T-helper 1 cell treated with Interleukin-12 subunit alpha and Interleukin-12 subunit beta and Interleukin-4 antibody, amounts not matched to agents 30 μg/mL and 1 μg/mL, for 36 hours (primary cell): Measurements from ENCODE around the gene RPL18A.

Experiments used
- H3K27ac Mint-ChIP-seq: one replicate; pipeline ENCODE4 v1.8.0; 2021; ENCODE audit warnings: mild to moderate bottlenecking, mixed read lengths
- H3K27me3 Mint-ChIP-seq: one replicate; pipeline ENCODE4 v1.8.0; 2021; ENCODE audit warnings: low read depth, mixed read lengths
- H3K36me3 Mint-ChIP-seq: one replicate; pipeline ENCODE4 v1.8.0; 2021; ENCODE audit warnings: low read depth, mixed read lengths
- H3K4me1 Mint-ChIP-seq: one replicate; pipeline ENCODE4 v1.8.0; 2021; ENCODE audit warnings: low read depth, mixed read lengths
- H3K4me3 Mint-ChIP-seq: one replicate; pipeline ENCODE4 v1.8.0; 2021; ENCODE audit warnings: mild to moderate bottlenecking, moderate library complexity, mixed read lengths
- H3K9me3 Mint-ChIP-seq: one replicate; pipeline ENCODE4 v1.8.0; 2021; ENCODE audit warnings: mixed read lengths

Gene RPL18A

GRCh38 chr19:17859533-17860330 is at the start of gene RPL18A:
TSS of gene RPL18A (plus strand) at chr19:17859910. CDS start at chr19:17859957, 47 bp downstream.
- Mint-ChIP-seq H3K9me3 (no peaks in the 10 kb centered on the region), H3K36me3 (peaks cover 40% of the 10 kb centered on the region), H3K27me3 (no peaks in the 10 kb centered on the region), H3K4me1 (peaks cover 23% of the 10 kb centered on the region), H3K27ac (peak within 1 kb of the TSS; percentile 96), H3K4me3 (peak within 1 kb of the TSS; percentile 99)

- Mint-ChIP-seq H3K27me3 (peaks cover 9% of the 10 kb centered on the region), H3K4me1 (peaks cover 4% of the 10 kb centered on the region), H3K27ac (no peak overlapping the region), H3K36me3 (peaks cover under 1% of the 10 kb centered on the region), H3K9me3 (no peaks in the 10 kb centered on the region), H3K4me3 (no peak overlapping the region)
These were observed 48.6 kb upstream of the RPL18A start for GRCh38 chr19:17811103-17811502.

GRCh38 chr19:17811681-17812080 is 48.0 kb upstream of the RPL18A start:
- no peak overlapping the region for H3K4me3 Mint-ChIP-seq
- no peak overlapping the region for H3K27ac Mint-ChIP-seq
- H3K36me3 Mint-ChIP-seq = peaks cover 5% of the 10 kb centered on the region
- no peaks in the 10 kb centered on the region for H3K9me3 Mint-ChIP-seq
- peaks cover 9% of the 10 kb centered on the region for H3K27me3 Mint-ChIP-seq
- peaks cover 3% of the 10 kb centered on the region for H3K4me1 Mint-ChIP-seq

GRCh38 chr19:17812099-17812498 is 47.6 kb upstream of the RPL18A start:
- no peak overlapping the region for H3K27ac Mint-ChIP-seq
- peaks cover 3% of the 10 kb centered on the region for H3K4me1 Mint-ChIP-seq
- no peaks in the 10 kb centered on the region for H3K9me3 Mint-ChIP-seq
- peaks cover 9% of the 10 kb centered on the region for H3K27me3 Mint-ChIP-seq
- peaks cover 5% of the 10 kb centered on the region for H3K36me3 Mint-ChIP-seq
- no peak overlapping the region for H3K4me3 Mint-ChIP-seq

GRCh38 chr19:17817668-17818363 is 41.9 kb upstream of the RPL18A start:
- no peaks in the 10 kb centered on the region for H3K4me1 Mint-ChIP-seq
- no peak overlapping the region for H3K4me3 Mint-ChIP-seq
- H3K27me3 Mint-ChIP-seq = no peaks in the 10 kb centered on the region
- H3K9me3 Mint-ChIP-seq = no peaks in the 10 kb centered on the region
- H3K27ac Mint-ChIP-seq = no peak overlapping the region
- peaks cover 5% of the 10 kb centered on the region for H3K36me3 Mint-ChIP-seq

- H3K27me3 Mint-ChIP-seq = no peaks in the 10 kb centered on the region
- peaks cover 12% of the 10 kb centered on the region for H3K36me3 Mint-ChIP-seq
- H3K4me3 Mint-ChIP-seq = no peak within 1 kb of the TSS
- H3K27ac Mint-ChIP-seq = no peak within 1 kb of the TSS
- H3K4me1 Mint-ChIP-seq = no peaks in the 10 kb centered on the region
- no peaks in the 10 kb centered on the region for H3K9me3 Mint-ChIP-seq
These were observed 38.5 kb upstream of the RPL18A start, which contains the start of gene INSL3 for GRCh38 chr19:17821190-17821589. TSS of gene INSL3 (minus strand) at chr19:17821519. CDS start at chr19:17821506, 13 bp downstream.

- Mint-ChIP-seq H3K36me3 (peaks cover 22% of the 10 kb centered on the region), H3K27ac (no peak overlapping the region), H3K27me3 (no peaks in the 10 kb centered on the region), H3K4me1 (peaks cover 4% of the 10 kb centered on the region), H3K4me3 (no peak overlapping the region), H3K9me3 (no peaks in the 10 kb centered on the region)
These were observed 35.4 kb upstream of the RPL18A start for GRCh38 chr19:17824339-17824738.

GRCh38 chr19:17826508-17827056 is 33.1 kb upstream of the RPL18A start:
- Mint-ChIP-seq H3K4me3 (no peak overlapping the region), H3K27ac (no peak overlapping the region), H3K4me1 (peaks cover 7% of the 10 kb centered on the region), H3K36me3 (peaks cover 37% of the 10 kb centered on the region), H3K27me3 (no peaks in the 10 kb centered on the region), H3K9me3 (no peaks in the 10 kb centered on the region)

GRCh38 chr19:17829855-17830566 is 29.7 kb upstream of the RPL18A start:
- peak overlapping the region; percentile 36 for H3K27ac Mint-ChIP-seq
- no peak overlapping the region for H3K4me3 Mint-ChIP-seq
- H3K9me3 Mint-ChIP-seq = no peaks in the 10 kb centered on the region
- H3K4me1 Mint-ChIP-seq = peaks cover 14% of the 10 kb centered on the region
- no peaks in the 10 kb centered on the region for H3K27me3 Mint-ChIP-seq
- H3K36me3 Mint-ChIP-seq = peaks cover 53% of the 10 kb centered on the region

- Mint-ChIP-seq H3K27me3 (no peaks in the 10 kb centered on the region), H3K4me1 (peaks cover 19% of the 10 kb centered on the region), H3K9me3 (no peaks in the 10 kb centered on the region), H3K27ac (peak overlapping the region; percentile 36), H3K4me3 (no peak overlapping the region), H3K36me3 (peaks cover 58% of the 10 kb centered on the region)
These were observed 28.9 kb upstream of the RPL18A start for GRCh38 chr19:17830567-17831418.

GRCh38 chr19:17831419-17831888 is 28.3 kb upstream of the RPL18A start:
- no peak overlapping the region for H3K4me3 Mint-ChIP-seq
- no peaks in the 10 kb centered on the region for H3K27me3 Mint-ChIP-seq
- no peak overlapping the region for H3K27ac Mint-ChIP-seq
- peaks cover 20% of the 10 kb centered on the region for H3K4me1 Mint-ChIP-seq
- H3K36me3 Mint-ChIP-seq = peaks cover 61% of the 10 kb centered on the region
- no peaks in the 10 kb centered on the region for H3K9me3 Mint-ChIP-seq

GRCh38 chr19:17832443-17833208 is 27.1 kb upstream of the RPL18A start:
- H3K27ac Mint-ChIP-seq = no peak overlapping the region
- H3K9me3 Mint-ChIP-seq = no peaks in the 10 kb centered on the region
- H3K4me3 Mint-ChIP-seq = no peak overlapping the region
- H3K4me1 Mint-ChIP-seq = peaks cover 23% of the 10 kb centered on the region
- H3K27me3 Mint-ChIP-seq = no peaks in the 10 kb centered on the region
- H3K36me3 Mint-ChIP-seq = peaks cover 64% of the 10 kb centered on the region
